ENCODE results near the gene FANCC.

- TF ChIP-seq CTCF (IDR thresholded peaks at IDR 0.05; ENCODE audit: insufficient read depth, low read depth, low read length) (no peak), EZH2 (IDR thresholded peaks at IDR 0.05; ENCODE audit: insufficient read depth, low read length) (no peak)
Measured at GRCh38 chr9:95360866-95361265, 43.4 kb upstream of the FANCC start.
